ENCODE results near the gene ACTR2.

DNA sequence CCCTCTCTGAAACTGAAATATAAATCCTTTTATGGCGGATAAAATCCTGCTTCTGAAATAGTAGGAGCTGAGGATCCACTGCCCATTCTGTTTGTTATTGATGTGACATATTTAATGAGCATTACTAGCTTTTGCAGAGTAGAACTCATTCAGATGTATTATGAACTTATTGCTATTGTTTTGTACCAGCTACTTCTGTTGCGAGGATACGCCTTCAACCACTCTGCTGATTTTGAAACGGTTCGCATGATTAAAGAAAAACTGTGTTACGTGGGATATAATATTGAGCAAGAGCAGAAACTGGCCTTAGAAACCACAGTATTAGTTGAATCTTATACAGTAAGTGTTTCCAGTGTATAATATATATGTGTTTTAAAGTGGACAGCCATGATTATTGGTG, 27.7 kb downstream of the ACTR2 start:
- TF ChIP-seq CTCF (IDR thresholded peaks at IDR 0.05) (no peak), POLR2A (IDR thresholded peaks at IDR 0.05) (no peak)
